Stimulated activated CD4-positive, alpha-beta T cell treated with anti-CD3 and anti-CD28 coated beads, Interleukin-4, amount 100 ng/mL, for 1 hour (primary cell): ENCODE results near the gene ADM2.
A peak's percentile ranks its signal among the peaks of the same experiment; 100 is the strongest.
"Not testable (repeated sequence)": the region's sequence is repeated elsewhere in the genome, so short reads cannot be mapped to it uniquely, and the experiment has no call there.

Source experiments
- DNase-seq: peaks from one replicate; pipeline ENCODE4 v3.0.0-alpha.2; 2020

Gene ADM2, protein sequence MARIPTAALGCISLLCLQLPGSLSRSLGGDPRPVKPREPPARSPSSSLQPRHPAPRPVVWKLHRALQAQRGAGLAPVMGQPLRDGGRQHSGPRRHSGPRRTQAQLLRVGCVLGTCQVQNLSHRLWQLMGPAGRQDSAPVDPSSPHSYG

DNA sequence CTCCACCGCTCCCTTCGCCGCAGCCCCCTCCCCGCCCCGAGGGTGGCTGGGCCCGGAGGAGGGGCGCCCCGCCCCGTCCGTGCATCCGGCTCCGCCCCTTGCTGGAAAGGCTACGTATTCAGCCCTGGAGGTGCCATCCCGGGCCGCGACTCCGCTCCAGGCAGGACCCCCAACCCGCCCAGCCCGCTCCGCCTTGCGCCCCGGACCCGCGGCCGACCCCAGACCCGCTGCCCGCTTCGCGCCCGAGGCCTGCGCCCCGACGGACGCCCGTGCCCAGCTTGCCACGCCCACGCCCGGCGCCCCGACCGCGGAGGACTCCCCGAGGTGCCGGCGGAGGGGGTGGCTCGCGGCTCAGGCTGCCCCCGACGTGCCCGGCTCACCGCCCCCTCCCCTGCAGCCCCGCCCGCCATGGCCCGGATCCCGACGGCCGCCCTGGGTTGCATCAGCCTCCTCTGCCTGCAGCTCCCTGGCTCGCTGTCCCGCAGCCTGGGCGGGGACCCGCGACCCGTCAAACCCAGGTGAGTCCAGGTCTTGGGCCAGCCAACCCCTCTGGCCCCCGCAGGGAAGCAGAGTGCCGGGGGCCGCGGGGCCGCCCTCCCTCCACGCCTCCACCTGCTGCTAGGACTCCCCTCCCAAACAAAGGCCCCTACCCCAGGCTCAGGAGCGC is at the start of gene ADM2:
Gene ADM2 (plus strand): TSS at position 104 of the 667 bp plus-strand sequence. CDS start 305 bp downstream, at position 409.
- peak; percentile 70 for DNase-seq

DNA sequence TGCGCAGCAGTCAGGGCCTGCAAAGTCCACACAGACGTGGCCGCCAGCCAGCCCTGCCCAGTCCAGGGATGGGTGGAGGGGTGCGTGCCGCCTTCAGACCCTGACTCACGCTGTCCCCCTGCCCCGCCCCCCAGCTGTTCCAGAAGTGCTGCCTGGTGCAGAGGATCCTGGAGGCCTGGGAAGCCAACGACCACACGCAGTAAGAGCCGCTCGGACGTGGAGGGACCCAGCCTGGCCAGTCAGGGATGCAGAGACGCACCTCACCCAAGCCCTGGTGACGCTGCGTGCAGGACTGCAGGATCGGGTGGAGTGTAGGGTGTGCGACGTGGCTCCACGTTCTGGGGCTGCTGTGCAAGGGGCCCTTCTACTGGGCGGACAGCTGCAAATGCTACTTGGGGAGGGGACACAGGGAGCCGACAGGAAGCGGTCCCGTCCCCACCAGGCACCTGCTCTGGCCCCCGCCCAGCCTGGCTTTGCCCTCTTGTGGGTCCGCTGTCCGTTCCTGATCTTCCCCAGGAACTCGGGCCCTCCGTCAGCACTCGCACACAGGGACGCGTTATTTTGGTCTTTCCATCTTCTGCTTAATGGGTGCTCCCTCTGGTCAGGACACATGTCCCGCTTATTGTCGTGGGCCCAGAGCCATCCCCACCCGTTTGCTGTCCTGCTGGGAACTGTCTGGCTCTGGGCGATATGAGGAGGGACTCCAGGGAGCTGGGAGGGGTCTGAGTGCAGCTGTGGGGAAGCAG is 49.0 kb upstream of the ADM2 start:
- no peak for DNase-seq

DNA sequence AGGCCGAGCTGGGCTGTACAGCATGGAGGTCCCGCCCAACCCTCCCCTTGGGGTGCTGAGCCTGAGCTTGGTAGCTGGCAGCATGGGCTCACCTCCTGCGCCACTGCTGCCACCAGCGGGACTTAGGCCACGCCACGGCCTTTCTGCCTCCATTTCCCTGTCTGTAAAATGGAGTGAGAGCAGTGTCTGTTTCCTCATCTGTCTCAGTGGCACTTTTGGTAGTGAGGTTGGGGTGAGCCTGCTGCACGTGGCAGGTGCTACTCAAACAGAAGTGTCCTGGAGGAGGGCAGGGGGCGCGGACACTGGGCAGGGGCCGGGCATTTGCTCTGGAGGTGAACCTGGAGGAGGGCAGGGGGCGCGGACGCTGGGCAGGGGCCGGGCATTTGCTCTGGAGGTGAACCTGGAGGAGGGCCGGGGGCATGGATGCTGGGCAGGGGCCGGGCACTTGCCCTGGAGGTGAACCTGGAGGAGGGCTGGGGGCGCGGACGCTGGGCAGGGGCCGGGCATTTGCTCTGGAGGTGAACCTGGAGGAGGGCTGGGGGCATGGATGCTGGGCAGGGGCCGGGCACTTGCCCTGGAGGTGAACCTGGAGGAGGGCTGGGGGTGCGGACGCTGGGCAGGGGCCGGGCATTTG is 48.3 kb upstream of the ADM2 start:
- not testable (repeated sequence) for DNase-seq

DNA sequence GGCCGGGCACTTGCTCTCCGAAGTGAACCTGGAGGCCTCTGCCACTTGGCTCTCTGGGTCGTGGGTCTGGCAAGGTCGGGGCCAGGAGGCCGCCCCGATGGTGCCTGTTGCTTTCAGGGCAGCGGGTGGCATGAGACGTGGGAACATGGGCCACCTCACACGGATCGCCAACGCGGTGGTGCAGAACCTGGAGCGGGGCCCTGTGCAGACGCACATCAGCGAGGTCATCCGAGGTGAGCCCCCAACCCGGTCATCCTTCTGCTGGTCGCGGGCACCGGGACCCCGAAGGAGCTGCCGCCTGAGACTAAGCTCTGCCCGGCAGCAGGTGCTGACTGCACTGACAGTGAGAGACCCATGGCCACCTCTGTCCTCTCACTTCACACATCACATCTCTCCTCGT is 46.5 kb upstream of the ADM2 start:
- no peak for DNase-seq

DNA sequence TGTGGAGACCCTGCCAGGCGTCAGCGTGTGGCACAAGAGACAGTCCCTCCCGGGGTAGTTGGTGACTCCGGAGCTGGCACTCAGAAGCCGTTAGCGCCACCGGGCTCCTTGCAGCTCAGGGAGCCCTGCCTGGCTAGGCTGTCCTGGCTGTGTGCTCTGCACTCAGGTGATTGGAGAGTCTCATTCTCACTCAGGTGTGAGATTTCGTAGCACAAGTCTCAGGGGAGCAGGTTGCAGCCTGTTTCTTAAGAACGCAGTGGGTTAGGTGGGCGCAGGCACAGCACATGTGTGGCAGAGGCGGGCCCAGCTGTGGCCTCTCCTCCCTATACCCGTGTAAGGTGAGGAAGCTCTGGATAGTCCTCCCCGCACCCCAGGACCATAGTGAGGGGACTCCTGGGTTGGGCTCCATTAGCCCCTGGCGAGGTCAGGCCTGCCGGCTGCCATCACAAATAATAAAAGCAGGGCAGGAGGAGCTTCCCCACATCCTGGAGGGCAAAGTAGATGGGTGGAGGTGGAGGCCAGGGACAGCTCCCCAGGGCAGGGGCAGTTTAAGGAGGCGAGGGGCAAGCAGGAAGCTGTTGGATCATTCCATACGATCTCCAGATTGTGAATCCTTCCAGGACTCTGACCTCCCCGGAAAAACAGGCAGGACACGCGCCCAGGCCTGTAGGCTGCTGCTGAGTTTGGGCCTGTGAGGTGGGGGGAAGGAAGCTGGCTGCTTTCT is 45.9 kb upstream of the ADM2 start:
- no peak for DNase-seq

DNA sequence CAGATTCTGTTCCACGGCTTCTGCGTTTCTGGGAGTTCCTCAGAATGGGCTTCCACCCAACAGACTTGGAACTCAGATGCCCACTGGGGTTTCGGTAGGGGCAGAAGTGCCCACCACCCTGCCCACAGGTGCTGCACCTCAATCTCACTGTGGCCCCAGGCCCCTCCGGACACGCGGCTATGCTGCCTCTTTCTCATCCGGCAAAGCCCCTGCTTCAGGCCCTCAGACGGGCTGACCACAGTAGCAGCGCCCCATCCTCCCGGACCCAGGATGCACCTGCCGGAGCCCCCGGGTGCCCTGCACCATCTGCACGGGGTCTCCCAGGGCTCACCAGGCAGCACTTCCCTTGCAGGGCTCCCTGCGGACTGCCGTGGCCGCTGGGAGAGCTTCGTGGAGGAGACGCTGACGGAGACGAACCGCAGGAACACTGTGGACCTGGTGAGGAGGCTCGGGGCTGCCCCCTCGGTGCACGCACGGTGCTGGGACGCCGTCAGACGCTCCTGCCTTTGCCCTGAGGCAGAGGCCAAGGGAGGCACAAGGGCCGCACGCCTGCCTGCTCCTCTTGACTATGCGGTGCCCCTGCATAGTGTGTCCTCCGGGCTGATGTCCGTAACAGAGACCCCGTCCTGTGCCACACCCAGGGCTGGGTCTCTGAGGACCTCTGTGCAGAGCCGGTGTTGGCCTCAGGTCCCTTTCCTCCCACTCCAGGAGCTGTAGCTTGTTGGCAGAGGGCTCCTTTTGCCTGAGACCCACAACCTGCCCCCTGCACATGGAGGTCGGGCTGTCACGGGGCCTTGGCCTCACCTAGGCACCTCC is 45.1 kb upstream of the ADM2 start:
- no peak for DNase-seq

DNA sequence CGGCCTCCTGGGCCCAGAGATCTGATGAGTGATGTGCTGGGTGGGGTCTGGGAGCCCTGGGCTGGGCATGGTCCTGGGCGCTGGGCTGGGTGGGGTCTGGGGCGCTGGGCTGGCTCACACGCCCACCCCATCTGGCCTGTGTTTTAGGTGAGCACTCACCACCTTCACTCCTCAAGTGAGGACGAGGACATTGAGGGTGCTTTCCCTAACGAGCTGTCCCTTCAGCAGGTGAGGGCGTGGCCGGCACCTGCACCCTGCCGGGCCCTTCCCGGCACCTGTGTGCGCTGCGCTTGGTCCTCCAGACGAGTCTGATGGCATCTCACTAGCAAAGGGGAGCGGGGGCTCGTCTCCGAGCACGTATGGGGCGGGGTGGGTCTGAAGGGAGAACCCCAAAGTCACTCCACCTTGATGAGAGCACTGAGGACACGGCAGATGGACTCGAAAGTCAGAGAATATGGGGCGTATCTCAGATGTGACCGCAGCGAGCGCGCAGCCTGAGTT is 44.5 kb upstream of the ADM2 start:
- no peak for DNase-seq

DNA sequence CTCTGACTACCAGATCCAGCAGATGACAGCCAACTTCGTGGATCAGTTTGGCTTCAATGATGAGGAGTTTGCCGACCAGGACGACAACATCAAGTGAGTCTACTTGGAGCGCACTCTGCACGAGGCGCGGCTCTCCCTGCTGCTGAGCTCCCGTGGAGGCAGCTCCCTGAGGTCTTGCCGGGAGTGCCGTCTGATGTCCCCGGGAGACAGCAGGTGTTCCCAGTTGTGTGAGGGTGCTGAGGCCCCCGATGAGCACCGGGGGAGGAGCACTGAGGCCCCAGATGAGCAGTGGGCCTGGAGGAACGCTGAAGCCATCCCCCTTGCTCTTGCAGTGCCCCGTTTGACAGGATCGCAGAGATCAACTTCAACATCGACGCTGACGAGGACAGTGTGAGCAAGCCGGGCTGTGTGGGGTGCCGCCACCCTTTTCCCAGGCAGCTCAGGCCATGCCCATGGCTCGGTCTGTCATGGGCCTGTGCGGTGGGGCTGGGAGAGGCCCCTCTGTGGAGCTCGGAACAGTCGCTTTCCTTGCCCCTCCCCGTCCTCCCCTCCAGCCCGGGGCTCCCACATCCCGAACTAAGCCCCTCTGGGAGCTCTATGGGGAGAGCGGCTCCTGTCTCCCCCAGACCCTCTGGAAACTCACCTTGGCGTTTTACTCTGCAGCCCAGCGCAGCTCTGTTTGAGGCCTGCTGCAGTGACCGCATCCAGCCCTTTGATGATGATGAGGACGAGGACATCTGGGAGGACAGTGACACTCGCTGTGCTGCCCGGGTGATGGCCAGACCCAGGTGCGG is 43.6 kb upstream of the ADM2 start:
- DNase-seq = no peak

DNA sequence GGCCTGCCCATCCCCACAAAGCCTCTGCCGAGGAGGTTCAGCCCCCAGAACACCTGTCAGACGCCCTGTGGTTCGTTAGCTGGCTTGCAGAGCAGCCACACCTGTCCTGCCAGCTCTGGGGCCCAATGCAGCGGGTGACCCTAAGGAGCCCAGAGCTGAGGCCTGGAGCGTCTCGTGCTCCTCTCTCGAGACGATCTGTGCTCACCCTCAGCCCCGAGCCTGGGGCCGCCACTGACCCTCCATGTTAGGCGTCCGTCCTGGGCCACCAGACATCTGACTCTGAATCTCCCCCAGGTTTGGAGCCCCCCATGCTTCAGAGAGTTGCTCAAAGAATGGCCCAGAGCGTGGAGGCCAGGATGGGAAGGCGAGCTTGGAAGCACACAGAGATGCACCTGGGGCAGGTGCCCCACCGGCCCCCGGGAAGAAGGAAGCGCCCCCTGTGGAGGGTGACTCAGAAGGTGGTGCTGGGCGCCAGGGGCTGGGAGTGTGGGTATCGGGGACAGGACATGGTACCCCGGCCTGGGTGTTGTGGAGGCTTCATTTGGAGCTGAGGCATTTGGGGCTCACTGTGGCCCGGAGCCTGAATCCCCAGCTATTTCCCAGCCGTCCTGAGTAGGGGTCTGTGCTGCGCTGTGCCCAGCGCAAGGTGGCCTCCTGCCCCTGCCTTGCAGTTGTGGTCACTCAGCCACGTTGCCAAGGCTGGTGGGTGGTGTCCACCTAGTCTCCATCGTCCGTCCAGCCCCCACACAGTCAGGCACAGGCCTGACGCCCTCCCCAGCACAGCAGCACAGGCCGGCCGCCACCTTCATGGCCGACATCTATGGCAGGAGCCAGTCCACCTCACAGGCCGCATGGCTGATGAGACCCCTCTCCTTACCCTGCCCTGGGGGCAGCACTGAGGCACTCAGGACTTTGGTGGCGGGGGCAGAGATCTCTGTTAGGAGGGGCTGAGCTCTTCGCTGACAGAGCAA is 42.8 kb upstream of the ADM2 start:
- DNase-seq = no peak

DNA sequence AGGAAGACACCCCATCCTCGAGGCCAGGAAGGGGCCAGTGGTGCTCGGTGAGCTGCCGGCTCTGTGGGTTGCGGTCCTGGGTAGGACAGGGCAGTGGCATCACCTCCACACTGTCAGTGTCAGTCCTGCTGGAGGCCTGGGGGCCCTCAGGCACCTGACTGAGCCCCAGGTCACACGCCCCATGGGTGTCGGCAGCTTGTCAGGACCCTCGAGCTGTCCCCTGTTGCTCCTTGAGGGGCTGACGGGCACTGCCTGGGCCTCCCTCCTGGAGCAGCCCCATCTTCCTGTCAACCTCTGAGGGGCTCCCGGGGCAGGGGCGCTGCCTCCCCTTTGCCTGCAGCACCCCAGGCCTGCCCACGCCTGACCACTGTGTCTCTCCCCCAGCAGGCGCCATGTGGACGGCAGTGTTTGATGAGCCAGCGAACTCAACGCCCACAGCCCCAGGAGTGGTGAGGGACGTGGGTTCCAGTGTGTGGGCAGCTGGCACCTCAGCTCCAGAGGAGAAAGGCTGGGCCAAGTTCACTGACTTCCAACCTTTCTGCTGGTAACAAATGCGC is 42.0 kb upstream of the ADM2 start:
- no peak for DNase-seq

DNA sequence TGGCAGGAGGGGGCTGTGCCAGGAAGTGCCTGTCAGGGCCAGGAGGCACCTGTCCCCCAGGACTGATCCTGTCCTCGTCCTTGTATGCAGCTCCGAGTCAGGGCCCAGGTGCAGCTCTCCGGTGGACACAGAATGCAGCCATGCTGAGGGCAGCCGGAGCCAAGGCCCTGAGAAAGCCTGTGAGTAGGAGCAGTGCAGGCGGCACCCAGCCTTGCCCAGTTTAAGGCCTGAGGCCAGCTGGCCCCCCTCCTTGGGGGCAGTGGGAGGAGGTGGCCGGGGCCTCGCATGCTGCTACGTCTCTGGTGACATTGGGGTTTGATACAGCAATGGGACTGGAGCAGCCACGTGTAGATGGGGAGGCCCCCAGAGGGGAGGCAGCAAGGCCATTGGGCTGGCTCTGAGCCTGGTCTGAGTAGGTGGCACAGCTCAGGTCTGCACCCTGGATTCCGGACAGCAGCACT is 41.4 kb upstream of the ADM2 start:
- DNase-seq = no peak

DNA sequence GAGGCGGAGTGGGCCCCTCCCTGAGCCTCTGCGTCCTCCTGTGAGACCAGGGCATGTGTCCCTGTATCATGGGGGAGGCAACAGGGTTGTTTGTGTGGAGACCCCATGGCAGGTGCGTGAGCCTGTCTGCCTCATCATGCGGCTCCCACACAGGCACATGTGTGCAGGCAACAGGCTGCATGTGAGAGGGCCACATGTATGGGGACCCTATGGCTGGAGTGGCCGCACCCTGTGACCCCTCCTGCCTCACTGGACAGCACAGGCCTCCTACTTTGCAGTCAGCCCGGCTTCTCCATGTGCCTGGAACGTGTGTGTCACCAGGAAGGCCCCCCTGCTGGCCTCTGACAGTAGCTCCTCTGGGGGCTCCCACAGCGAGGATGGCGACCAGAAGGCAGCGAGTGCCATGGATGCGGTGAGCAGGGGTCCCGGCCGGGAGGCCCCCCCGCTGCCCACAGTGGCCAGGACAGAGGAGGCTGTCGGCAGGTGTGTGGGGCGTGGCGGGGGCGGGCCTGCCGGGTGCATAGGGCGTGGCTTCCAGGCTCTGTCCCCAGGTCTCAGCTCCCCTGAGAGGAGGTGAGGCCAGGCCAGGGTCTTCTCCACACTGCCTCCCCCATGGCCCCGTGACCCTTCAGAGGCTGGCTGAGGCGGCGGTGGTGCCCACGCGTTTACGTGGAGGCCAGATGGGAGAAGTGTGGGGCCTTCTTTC is 40.6 kb upstream of the ADM2 start:
- DNase-seq = no peak

DNA sequence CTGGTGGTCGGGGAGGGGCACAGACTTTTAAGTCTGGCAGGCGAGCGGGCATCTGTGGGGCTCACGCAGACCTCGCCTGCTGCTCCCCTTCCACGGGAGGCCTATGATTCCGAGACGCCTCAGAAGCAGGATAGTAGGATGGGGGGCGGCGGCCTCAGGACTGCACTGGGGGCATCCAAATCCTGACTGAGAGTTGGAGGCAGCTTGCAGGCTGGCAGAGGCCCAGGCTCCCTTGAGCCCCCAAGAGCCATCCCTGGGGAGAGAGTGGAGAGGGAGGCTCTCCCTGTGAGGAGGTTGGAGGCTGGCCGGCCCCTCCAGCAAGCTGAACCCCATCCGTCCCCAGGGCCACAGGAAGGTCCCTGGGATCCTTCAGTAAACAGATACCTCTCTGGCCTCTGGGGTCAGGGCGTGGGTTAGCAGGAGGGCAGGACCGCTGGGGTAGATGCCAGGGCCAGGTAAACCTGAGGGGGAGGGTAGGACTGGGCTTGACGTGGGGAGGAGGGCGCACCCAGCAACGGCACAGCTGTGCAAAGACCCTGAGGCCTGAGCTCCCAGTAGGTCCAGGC is 39.8 kb upstream of the ADM2 start:
- no peak for DNase-seq

DNA sequence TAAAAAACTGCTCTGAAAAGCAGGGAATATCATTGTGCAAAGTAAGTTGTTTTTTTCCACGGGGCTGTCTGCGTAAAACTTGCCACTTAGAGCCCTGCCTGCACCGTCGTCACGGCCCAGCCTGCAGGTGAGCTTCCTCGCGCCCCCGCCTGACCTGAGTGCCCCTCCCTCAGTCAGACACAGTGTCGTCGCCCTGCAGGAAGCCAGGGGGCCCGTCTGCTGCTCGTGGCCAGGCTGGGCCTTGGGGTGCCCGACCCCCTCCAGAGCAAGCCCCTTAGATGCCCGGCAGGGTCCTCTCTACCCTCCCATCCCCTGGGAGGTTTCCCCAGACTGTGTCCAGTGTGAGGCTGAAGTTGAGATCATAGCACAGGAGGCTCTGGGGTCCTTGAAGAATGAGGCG is 38.1 kb upstream of the ADM2 start:
- no peak for DNase-seq

DNA sequence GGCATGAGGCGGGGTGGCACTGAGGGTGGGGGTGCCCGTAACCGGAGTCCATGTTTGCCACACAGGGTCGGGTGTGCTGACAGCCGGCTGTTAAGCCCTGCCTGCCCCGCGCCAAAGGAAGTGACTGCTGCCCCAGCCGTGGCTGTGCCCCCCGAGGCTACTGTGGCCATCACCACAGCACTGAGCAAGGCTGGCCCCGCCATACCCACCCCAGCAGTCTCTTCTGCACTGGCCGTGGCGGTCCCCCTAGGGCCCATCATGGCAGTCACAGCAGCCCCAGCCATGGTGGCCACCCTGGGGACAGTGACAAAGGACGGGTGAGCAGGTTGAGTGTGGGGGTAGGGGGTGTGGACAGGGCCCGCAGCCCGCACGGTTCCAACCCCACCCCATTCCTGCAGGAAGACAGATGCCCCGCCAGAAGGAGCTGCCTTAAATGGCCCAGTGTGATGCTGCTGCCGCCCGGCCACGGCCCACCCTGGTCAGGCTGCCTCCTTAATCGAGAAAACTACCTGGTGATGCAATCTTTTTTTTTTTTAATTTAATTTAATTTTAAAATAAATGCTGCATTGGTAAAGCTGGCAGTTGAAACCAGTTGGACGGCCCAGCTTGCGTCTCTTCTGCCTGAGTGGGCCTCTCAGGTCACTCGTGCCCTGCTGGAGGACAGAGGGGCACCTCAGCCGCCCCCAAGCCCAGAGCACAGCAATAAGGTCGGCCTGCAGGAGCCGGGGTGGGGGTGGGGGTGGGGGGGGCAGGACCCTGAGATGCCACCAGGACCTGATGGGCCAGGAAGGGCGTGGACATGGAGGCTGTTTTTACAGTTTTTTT is 37.3 kb upstream of the ADM2 start:
- DNase-seq = no peak

DNA sequence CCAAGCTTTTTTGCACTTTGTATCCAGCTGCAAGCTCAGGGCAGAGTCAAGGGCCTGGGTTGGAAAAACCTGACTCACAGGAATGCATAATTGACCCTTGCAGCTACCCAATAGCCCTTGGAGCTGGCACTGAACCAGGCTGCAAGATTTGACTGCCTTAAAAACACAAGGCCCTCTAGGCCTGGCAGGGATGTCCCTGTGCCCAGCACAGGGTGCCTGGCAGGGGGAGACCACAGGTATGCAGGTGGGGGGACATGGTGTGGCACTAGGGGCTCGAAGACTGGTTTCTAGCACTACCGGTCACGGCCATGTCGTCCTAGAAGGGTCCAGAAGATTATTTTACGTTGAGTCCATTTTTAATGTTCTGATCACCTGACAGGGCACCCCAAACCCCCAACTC is 36.7 kb upstream of the ADM2 start:
- no peak for DNase-seq

DNA sequence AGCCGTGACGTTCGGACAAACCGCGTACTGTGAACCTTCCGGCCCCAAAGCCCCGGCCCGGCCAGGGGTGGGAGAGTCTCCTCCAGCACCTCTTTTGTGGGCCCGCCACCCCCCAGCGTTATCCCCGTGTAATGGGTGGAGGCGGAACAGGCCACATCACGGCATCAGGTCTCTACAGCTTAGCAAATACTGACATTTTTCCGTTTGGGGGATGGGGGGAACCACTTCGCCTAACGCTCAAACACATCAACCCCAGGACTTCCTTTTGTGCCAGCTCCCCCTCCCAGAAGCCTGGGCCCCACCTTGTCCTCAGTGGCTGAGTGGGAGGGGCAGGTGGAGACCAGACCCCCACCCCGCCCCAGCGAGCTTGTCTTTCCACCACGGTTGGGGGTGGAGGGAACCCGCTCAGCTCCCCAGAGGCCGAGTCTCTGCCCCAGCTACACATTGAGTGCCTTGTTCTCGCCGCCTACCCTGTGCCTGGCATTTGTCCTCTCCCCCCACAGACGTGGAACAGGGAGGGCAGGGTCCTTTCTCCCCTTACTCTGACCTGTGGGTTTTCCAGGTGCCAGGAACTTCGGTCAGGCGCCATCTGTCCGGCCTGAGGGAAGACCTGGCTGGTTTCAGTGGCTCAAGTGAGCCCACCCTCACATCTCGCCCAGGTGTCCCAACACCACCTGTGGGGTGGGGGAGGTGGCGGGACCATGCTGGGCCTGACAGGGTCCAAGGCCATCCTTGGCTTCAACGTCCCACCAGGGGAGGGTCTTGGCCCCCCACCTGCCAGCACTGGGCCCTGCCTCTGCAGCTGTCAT is 36.1 kb upstream of the ADM2 start:
- no peak for DNase-seq
